ENCODE results near the gene DNAJC25.

Gene DNAJC25

GRCh38 chr9:111632060-111632459 lies 926 bp downstream of the DNAJC25 start:
- no peak overlapping the region for H2BK120ac ChIP-seq (ENCODE audit: low read depth, low read length)
- no peak overlapping the region for H2BK5ac ChIP-seq (ENCODE audit: low read depth, low read length, poor library complexity, severe bottlenecking)
- DNase-seq: peak; percentile 24
- H3K4me1 ChIP-seq (ENCODE audit: control insufficient read depth, insufficient read depth, low read depth, low read length): peaks cover 2% of the 10 kb centered on the region
- H3K4ac ChIP-seq (ENCODE audit: low read depth in 1 of 2, low read length in 2 of 2): no peak overlapping the region
- H2BK12ac ChIP-seq (ENCODE audit: low read length in 2 of 2): no peak overlapping the region
- 56% methylated on average over 5 of the region's 5 CpGs for WGBS
- no peak overlapping the region for H2BK15ac ChIP-seq (ENCODE audit: low read depth, poor library complexity, severe bottlenecking)
- H2AK5ac ChIP-seq (ENCODE audit: low read length, severe bottlenecking): no peak overlapping the region
- no peak overlapping the region for H4K8ac ChIP-seq (ENCODE audit: low read length)
- no peak overlapping the region for H2AFZ ChIP-seq (ENCODE audit: low read depth, low read length)
- H3K18ac ChIP-seq (ENCODE audit: low read depth in 1 of 2, low read length in 2 of 2): peak overlapping the region in 1 of 2 experiments; percentile 75
- H3K14ac ChIP-seq (ENCODE audit: low read length in 2 of 2): no peak overlapping the region
- no peaks in the 10 kb centered on the region for H3K36me3 ChIP-seq (ENCODE audit: control insufficient read depth in 1 of 2, insufficient read depth in 2 of 2, low read depth in 1 of 2, low read length in 2 of 2)
- peaks cover 4% of the 10 kb centered on the region for H3K79me1 ChIP-seq (replicated peaks; ENCODE audit: low read length, poor library complexity, severe bottlenecking)
- no peaks in the 10 kb centered on the region for H3K27me3 ChIP-seq (ENCODE audit: control insufficient read depth in 1 of 2, insufficient read depth in 1 of 2, low read length in 2 of 2)
- H3K9me3 ChIP-seq (ENCODE audit: control insufficient read depth, low read length): no peaks in the 10 kb centered on the region
- no peak overlapping the region for H3K23ac ChIP-seq (ENCODE audit: low read length in 2 of 2)
- H4K91ac ChIP-seq (ENCODE audit: low read length): no peak overlapping the region
- H3K4me3 ChIP-seq (ENCODE audit: insufficient read depth in 1 of 2, low read depth in 1 of 2, low read length in 2 of 2): peak overlapping the region in 1 of 2 experiments; percentile 99
- peak overlapping the region; percentile 96 for H3K9ac ChIP-seq (ENCODE audit: low read length)
- peak overlapping the region; percentile 84 for H3K4me2 ChIP-seq (ENCODE audit: low read length, poor library complexity, severe bottlenecking)
- H3K27ac ChIP-seq (ENCODE audit: low read length, poor library complexity, severe bottlenecking): no peak overlapping the region

- 96% methylated on average over 6 of the region's 7 CpGs for WGBS
- Histone ChIP-seq H2BK5ac (ENCODE audit: low read depth, low read length, poor library complexity, severe bottlenecking) (no peak overlapping the region), H4K8ac (ENCODE audit: low read length) (no peak overlapping the region), H3K14ac (ENCODE audit: low read length in 2 of 2) (no peak overlapping the region), H3K4me2 (ENCODE audit: low read length, poor library complexity, severe bottlenecking) (peak overlapping the region; percentile 84), H2BK12ac (ENCODE audit: low read length in 2 of 2) (no peak overlapping the region), H3K4ac (ENCODE audit: low read depth in 1 of 2, low read length in 2 of 2) (no peak overlapping the region), H3K27me3 (ENCODE audit: control insufficient read depth in 1 of 2, insufficient read depth in 1 of 2, low read length in 2 of 2) (no peaks in the 10 kb centered on the region), H3K27ac (ENCODE audit: low read length, poor library complexity, severe bottlenecking) (no peak overlapping the region), H3K4me3 (ENCODE audit: insufficient read depth in 1 of 2, low read depth in 1 of 2, low read length in 2 of 2) (peak overlapping the region in 1 of 2 experiments; percentile 99), H3K18ac (ENCODE audit: low read depth in 1 of 2, low read length in 2 of 2) (no peak overlapping the region), H4K91ac (ENCODE audit: low read length) (no peak overlapping the region), H2BK120ac (ENCODE audit: low read depth, low read length) (no peak overlapping the region), H3K9ac (ENCODE audit: low read length) (peak overlapping the region; percentile 96), H3K23ac (ENCODE audit: low read length in 2 of 2) (no peak overlapping the region), H3K9me3 (ENCODE audit: control insufficient read depth, low read length) (no peaks in the 10 kb centered on the region), H2AK5ac (ENCODE audit: low read length, severe bottlenecking) (no peak overlapping the region), H2BK15ac (ENCODE audit: low read depth, poor library complexity, severe bottlenecking) (no peak overlapping the region), H3K79me1 (replicated peaks; ENCODE audit: low read length, poor library complexity, severe bottlenecking) (peaks cover 4% of the 10 kb centered on the region), H2AFZ (ENCODE audit: low read depth, low read length) (no peak overlapping the region), H3K4me1 (ENCODE audit: control insufficient read depth, insufficient read depth, low read depth, low read length) (peaks cover 2% of the 10 kb centered on the region), H3K36me3 (ENCODE audit: control insufficient read depth in 1 of 2, insufficient read depth in 2 of 2, low read depth in 1 of 2, low read length in 2 of 2) (no peaks in the 10 kb centered on the region)
- no peak for DNase-seq
Measured at GRCh38 chr9:111632695-111633388, 1.7 kb downstream of the DNAJC25 start.

- H3K27ac ChIP-seq (ENCODE audit: low read length, poor library complexity, severe bottlenecking): no peak overlapping the region
- H3K4ac ChIP-seq (ENCODE audit: low read depth in 1 of 2, low read length in 2 of 2): no peak overlapping the region
- no peak overlapping the region for H3K23ac ChIP-seq (ENCODE audit: low read length in 2 of 2)
- no peak overlapping the region for H3K4me2 ChIP-seq (ENCODE audit: low read length, poor library complexity, severe bottlenecking)
- no peak overlapping the region for H2AK5ac ChIP-seq (ENCODE audit: low read length, severe bottlenecking)
- H4K91ac ChIP-seq (ENCODE audit: low read length): no peak overlapping the region
- no peaks in the 10 kb centered on the region for H3K9me3 ChIP-seq (ENCODE audit: control insufficient read depth, low read length)
- H2BK120ac ChIP-seq (ENCODE audit: low read depth, low read length): no peak overlapping the region
- no peak overlapping the region for H3K18ac ChIP-seq (ENCODE audit: low read depth in 1 of 2, low read length in 2 of 2)
- H3K4me1 ChIP-seq (ENCODE audit: control insufficient read depth, insufficient read depth, low read depth, low read length): peaks cover 2% of the 10 kb centered on the region
- no peak overlapping the region for H2BK5ac ChIP-seq (ENCODE audit: low read depth, low read length, poor library complexity, severe bottlenecking)
- 93% methylated on average over 1 of the region's 1 CpG for WGBS
- no peak overlapping the region for H2BK15ac ChIP-seq (ENCODE audit: low read depth, poor library complexity, severe bottlenecking)
- peak overlapping the region; percentile 96 for H3K9ac ChIP-seq (ENCODE audit: low read length)
- peak overlapping the region in 1 of 2 experiments; percentile 99 for H3K4me3 ChIP-seq (ENCODE audit: insufficient read depth in 1 of 2, low read depth in 1 of 2, low read length in 2 of 2)
- no peak overlapping the region for H2BK12ac ChIP-seq (ENCODE audit: low read length in 2 of 2)
- peaks cover 4% of the 10 kb centered on the region for H3K79me1 ChIP-seq (replicated peaks; ENCODE audit: low read length, poor library complexity, severe bottlenecking)
- no peak for DNase-seq
- H3K36me3 ChIP-seq (ENCODE audit: control insufficient read depth in 1 of 2, insufficient read depth in 2 of 2, low read depth in 1 of 2, low read length in 2 of 2): no peaks in the 10 kb centered on the region
- H4K8ac ChIP-seq (ENCODE audit: low read length): no peak overlapping the region
- no peaks in the 10 kb centered on the region for H3K27me3 ChIP-seq (ENCODE audit: control insufficient read depth in 1 of 2, insufficient read depth in 1 of 2, low read length in 2 of 2)
- H2AFZ ChIP-seq (ENCODE audit: low read depth, low read length): no peak overlapping the region
- H3K14ac ChIP-seq (ENCODE audit: low read length in 2 of 2): no peak overlapping the region
Measured at GRCh38 chr9:111633389-111633736, 2.2 kb downstream of the DNAJC25 start.

- Histone ChIP-seq H3K4ac (ENCODE audit: low read depth in 1 of 2, low read length in 2 of 2) (no peak overlapping the region), H3K27ac (ENCODE audit: low read length, poor library complexity, severe bottlenecking) (no peak overlapping the region), H3K4me2 (ENCODE audit: low read length, poor library complexity, severe bottlenecking) (no peak overlapping the region), H3K23ac (ENCODE audit: low read length in 2 of 2) (no peak overlapping the region), H3K79me1 (replicated peaks; ENCODE audit: low read length, poor library complexity, severe bottlenecking) (peaks cover 4% of the 10 kb centered on the region), H4K91ac (ENCODE audit: low read length) (no peak overlapping the region), H3K4me1 (ENCODE audit: control insufficient read depth, insufficient read depth, low read depth, low read length) (peaks cover 2% of the 10 kb centered on the region), H2AK5ac (ENCODE audit: low read length, severe bottlenecking) (no peak overlapping the region), H3K9ac (ENCODE audit: low read length) (no peak overlapping the region), H4K8ac (ENCODE audit: low read length) (no peak overlapping the region), H3K27me3 (ENCODE audit: control insufficient read depth in 1 of 2, insufficient read depth in 1 of 2, low read length in 2 of 2) (no peaks in the 10 kb centered on the region), H3K36me3 (ENCODE audit: control insufficient read depth in 1 of 2, insufficient read depth in 2 of 2, low read depth in 1 of 2, low read length in 2 of 2) (no peaks in the 10 kb centered on the region), H2AFZ (ENCODE audit: low read depth, low read length) (no peak overlapping the region), H3K14ac (ENCODE audit: low read length in 2 of 2) (no peak overlapping the region), H2BK5ac (ENCODE audit: low read depth, low read length, poor library complexity, severe bottlenecking) (no peak overlapping the region), H2BK12ac (ENCODE audit: low read length in 2 of 2) (no peak overlapping the region), H2BK120ac (ENCODE audit: low read depth, low read length) (no peak overlapping the region), H2BK15ac (ENCODE audit: low read depth, poor library complexity, severe bottlenecking) (no peak overlapping the region), H3K4me3 (ENCODE audit: insufficient read depth in 1 of 2, low read depth in 1 of 2, low read length in 2 of 2) (no peak overlapping the region), H3K18ac (ENCODE audit: low read depth in 1 of 2, low read length in 2 of 2) (no peak overlapping the region), H3K9me3 (ENCODE audit: control insufficient read depth, low read length) (no peaks in the 10 kb centered on the region)
- no CpG with 5 or more reads among the region's 1 CpG for WGBS
- no peak for DNase-seq
Measured at GRCh38 chr9:111634860-111635259, 3.7 kb downstream of the DNAJC25 start.
